ENCODE data around the gene CDK7.
A peak's percentile ranks its signal among the peaks of the same experiment; 100 is the strongest.

CDK7 gene

DNA sequence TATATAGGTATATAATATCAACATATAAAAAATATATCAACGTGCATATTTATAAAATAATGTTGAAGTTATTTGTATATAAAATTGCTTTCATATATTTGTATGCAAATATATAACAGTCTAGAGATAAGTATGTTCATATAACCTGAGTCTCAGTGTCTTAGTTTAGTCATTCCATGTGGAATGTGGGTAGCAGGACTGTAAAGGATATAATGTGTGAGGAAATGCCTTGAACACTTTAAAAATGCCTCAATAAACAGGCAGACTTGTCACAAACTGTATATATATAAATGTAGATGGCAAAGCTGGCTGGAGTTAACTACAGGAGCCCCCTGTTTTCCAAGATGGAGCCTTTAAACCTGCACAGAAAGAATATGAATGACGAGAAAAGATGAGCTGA is 49.5 kb downstream of the CDK7 start:
- no peak for DNase-seq
- in situ Hi-C loops (cut with MboI; ENCODE audit: low pct_unique_long_range_greater_than_20kb, low sequenced_read_pairs): no loop called here

DNA sequence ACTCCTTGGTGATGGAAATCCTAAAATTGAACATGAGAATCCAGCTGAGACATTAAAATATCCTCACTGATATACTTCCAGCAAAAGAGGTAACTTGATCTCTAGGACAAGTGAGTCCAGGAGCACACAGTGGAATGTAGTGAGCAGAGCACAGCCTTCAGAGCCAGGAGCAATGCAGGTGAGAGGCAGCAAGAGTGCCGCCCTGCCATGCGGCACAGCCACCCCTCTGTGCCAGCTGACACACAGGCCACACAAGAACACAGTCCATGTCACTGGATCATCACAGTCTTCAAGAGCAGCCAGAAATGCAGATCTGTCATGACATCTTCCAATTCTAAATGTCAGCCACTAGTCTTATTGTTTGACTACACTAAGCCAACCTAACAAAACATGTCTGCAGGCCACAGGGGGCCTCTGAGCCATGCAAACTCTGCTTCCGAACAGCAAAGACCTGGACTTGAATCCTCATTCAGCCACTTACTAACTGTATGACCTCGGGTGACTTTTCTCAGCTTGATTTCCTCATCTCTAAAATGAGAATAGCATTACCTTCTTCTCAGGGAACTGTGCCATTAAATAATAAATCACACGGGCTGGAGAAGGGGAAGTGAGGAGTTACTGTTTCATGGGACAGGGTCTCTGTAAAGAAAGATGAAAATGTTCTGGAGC is 50.9 kb downstream of the CDK7 start:
- DNase-seq: peak; percentile 16
- in situ Hi-C loops (cut with MboI; ENCODE audit: low pct_unique_long_range_greater_than_20kb, low sequenced_read_pairs): no loop called here

DNA sequence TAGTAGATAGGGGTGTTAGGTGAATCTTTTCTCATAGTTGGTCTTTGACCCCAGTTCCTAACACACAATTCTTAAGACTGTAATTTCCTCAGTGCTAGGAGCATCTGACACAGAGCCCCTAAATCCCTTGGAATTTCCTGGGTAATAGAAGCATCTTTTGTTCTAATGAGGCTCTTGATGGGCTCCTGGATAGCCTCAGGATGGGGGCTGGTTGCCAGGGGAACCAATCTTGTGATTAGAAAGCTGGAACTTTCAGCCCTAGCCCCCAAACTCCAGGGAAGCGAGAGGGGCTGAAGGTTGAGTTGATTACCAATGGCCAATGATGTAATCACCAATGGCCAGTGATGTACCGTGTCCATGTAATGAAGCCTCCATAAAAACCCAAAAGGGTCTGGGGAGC is 53.4 kb downstream of the CDK7 start:
- in situ Hi-C loops (cut with MboI; ENCODE audit: low pct_unique_long_range_greater_than_20kb, low sequenced_read_pairs): no loop called here
- no peak for DNase-seq

DNA sequence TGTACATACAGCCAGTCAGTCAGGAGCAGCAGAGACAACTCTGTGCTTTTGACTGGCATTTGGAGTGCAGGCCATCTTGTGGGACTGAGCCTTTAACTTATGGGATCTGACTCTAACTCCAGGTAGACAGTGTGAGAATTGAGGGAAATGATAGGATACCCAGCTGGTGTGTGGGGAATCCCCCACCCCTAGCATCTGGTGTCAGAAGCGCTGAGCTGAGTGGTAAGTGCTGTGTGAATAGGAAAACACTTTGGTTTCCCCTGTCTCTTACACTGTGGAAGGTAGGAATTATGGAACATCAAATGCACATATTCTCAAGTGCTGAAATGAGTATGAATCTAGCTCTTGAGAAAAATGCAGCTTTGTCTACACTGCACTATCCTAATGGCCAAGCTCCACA is 54.0 kb downstream of the CDK7 start:
- in situ Hi-C loops (cut with MboI; ENCODE audit: low pct_unique_long_range_greater_than_20kb, low sequenced_read_pairs): no loop called here
- DNase-seq: no peak

DNA sequence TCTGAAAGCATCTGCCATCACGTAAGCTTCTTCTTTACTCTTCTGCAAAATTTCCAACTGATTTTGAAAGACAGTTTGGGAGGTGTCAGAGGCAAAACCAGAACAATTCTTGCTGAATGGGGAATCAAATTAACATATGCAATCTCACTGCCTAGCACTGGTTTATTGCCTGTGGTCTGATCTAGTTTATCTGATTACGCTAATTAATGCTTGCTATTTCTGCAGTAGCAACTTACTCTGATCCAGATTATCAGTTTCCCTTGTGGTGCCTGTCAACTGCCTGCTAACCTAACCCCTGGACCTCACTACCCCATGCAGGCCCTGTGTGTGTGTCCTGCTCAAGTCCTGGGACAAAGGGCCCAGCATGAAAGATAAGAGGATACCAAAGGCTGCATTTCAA is 57.6 kb downstream of the CDK7 start:
- in situ Hi-C loops (cut with MboI; ENCODE audit: low pct_unique_long_range_greater_than_20kb, low sequenced_read_pairs): no loop called here
- DNase-seq: no peak

DNA sequence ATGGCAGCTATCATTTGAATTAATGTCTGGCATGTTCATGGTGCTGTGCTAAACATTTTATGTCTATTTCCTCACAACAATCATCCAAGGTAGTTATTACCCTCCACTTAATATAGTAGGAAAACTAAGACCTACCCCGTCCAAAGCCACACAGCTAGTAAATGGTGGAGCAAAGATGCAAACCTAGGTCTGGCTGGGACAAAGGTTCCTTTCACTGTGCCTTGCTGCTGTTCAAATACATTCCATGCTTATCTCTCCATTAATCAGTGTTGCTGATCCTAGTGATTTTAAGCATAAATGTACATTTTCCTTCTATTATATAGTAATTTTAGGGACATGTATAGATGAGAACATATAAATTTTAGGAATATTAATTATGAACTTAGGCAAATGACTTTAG is 59.2 kb downstream of the CDK7 start:
- in situ Hi-C loops (cut with MboI; ENCODE audit: low pct_unique_long_range_greater_than_20kb, low sequenced_read_pairs): no loop called here

DNA sequence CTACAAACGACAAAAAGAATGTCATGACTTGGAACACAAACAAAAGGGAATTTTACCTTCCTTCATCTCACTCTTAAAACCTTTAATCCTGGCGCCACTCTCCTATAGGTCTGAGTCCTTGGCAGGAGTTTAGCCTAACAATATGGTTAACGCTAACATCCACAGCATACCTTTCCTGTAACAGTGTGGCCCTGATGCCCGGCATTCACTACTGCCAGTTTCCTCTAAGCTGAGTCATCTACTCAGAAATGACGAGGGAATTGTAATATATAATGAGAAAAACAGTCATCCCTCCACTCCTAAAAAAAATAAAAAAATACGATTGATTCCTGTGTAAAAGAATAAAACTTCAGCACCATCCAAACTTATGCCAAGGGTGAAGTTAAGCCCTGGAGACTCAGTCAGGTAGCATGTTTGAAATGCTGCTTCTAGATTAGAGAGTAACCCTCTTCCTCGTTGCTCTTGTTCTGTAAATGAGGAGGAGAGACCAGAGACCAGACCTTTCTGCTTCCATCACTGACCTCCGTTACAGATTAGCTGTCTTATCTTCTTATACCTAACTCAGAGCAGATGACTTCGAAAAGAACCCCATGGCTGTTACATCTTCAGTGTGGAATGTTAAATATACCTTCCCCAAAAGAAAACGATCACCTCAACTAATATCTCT is 60.5 kb downstream of the CDK7 start:
- in situ Hi-C loops (cut with MboI; ENCODE audit: low pct_unique_long_range_greater_than_20kb, low sequenced_read_pairs): no loop called here

More for the DNA sequence above, 59.2 kb downstream of the CDK7 start:
- DNase-seq: no peak

DNA sequence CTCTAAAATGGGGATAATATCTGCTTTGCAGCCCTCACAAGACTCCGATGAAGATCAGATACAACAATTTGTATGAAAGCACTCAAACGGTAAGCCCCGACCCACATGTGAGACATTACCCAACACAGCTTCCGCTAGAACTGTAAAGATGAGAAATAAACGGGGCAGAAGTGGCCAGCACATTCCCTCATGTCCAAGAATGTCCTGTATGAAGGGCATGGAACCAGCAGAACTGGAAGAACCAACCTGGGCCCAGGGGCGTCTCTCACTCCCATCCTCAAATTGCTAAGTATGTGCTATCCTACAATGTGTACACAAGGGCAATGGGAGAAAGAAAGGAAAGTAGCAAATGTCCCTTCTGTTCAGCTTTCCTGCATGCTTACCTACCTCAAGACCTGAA is 64.9 kb downstream of the CDK7 start:
- no peak for DNase-seq
- in situ Hi-C loops (cut with MboI; ENCODE audit: low pct_unique_long_range_greater_than_20kb, low sequenced_read_pairs): no loop called here

More for the DNA sequence above, 60.5 kb downstream of the CDK7 start:
- no peak for DNase-seq

DNA sequence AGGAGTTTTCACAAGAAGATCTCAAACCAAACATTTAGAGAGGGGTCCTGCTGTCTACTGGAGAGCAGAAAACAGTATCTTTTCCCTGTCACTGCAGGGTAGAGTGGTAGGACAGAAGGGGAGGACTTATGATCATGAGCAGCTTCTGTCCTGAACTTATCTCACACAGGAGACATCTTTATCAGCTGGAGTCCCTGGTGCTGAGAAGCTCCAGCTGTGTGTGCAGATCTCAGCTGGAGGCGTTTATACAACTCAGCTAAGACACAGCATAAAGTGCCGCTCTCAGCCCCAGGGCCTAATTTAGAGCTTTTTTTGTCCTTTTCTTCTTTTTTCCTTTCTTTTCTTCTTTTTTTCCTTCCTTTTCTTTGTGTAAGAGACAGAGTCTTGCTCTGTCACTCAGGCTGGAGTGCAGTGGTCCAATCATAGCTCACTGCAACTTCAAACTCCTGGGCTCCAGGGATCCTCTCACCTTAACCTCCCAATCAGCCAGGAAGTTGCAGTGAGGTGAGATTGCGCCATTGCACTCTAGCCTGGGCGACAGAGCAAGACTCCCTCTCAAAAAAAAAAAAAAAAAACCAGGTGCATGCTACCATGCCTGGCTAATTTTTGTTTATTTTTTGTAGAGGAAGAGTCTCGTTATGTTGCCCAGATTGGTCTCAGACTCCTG is 66.0 kb downstream of the CDK7 start:
- DNase-seq: no peak
- in situ Hi-C loops (cut with MboI; ENCODE audit: low pct_unique_long_range_greater_than_20kb, low sequenced_read_pairs): no loop called here

DNA sequence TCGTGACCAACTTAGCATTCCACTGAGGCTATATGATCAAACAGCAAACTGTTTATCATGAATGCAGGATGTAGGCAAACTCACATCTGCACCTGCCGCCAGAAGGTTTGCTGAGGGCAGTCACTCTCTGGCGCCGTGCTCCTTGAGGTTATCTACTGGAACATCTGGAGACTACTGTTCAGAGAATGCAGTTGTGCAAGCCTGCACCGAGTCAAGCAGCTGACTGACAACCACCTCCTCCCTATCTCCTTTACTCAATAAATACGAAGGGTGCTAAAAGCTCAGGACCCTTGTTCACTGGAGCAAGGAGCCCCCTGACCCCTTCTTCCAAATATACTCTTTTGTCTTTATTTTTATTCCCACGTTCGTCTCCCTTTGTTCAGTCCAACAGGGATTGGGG is 70.8 kb downstream of the CDK7 start:
- DNase-seq: no peak
- in situ Hi-C loops (cut with MboI; ENCODE audit: low pct_unique_long_range_greater_than_20kb, low sequenced_read_pairs): no loop called here

DNA sequence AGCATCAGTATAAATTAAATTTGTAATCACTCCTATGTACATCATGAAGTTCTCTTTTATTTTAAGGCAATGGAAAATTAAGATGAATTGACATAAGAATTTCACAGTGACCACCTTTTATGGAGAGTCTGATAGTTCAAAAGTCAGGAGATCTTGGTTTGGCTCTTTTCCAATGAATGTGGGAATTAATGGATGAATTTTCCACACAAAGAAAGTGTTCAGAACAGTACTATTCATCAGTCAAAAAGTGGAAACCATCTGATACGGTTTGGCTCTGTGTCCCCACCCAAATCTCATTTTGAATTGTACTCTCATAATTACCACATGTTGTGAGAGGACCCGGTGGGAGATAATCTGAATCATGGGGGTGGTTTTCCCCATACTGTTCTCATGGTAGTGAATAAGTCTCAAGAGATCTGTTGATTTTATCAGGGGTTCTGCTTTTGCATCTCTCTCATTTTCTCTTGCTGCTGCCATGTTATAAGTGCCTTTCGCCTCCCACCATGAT is 73.4 kb downstream of the CDK7 start:
- in situ Hi-C loops (cut with MboI; ENCODE audit: low pct_unique_long_range_greater_than_20kb, low sequenced_read_pairs): no loop called here
- no peak for DNase-seq

DNA sequence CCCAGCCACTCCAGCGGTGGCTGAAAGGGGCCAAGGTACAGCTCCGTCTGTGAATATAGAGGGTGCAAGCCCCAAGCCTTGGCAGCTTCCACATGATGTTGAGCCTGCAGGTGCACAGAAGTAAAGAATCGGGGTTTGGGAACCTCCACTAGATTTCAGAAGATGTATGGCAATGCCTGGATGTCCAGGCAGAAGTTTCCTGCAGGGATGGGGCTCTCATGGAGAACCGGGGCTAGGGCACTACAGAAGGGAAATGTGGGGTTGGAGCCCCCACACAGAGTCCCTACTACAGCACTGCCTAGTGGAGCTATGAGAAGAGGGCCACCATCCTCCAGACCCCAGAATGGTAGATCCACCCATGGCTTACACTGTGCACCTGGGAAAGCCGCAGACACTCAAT is 74.7 kb downstream of the CDK7 start:
- no peak for DNase-seq
- in situ Hi-C loops (cut with MboI; ENCODE audit: low pct_unique_long_range_greater_than_20kb, low sequenced_read_pairs): no loop called here

DNA sequence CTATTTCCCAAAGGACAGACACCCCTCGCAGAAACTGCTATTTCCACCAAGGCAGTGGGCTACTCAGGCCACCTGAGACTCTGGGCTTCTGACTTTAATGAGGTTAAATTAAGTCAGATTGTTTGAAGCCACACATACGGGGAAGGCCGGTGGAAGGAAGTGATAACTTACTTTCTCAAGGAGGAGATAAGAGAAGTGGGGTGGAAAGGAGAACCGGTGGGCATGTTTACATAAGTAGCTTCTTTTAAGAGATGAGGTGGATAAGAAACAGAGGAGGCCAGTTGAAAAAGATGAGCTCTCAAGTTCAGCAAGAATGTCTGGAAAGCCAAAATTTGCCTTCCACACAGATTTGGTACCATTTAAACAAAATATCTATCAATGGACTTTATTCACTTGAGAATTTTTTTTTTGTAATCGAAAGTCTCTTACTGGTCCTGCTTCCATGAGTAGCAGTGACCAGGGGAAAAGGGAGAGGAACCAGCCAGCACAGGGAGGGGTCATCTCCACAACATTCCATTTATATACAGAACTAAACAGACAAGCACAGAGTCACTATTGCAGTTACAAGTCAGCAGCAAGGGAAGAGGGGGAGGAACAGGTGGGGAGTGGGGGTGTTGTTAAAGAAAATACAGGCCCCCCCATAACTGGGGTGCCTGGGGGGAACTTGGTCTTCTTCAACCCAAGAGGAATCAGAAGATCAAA is 77.9 kb downstream of the CDK7 start:
- in situ Hi-C loops (cut with MboI; ENCODE audit: low pct_unique_long_range_greater_than_20kb, low sequenced_read_pairs): no loop called here

DNA sequence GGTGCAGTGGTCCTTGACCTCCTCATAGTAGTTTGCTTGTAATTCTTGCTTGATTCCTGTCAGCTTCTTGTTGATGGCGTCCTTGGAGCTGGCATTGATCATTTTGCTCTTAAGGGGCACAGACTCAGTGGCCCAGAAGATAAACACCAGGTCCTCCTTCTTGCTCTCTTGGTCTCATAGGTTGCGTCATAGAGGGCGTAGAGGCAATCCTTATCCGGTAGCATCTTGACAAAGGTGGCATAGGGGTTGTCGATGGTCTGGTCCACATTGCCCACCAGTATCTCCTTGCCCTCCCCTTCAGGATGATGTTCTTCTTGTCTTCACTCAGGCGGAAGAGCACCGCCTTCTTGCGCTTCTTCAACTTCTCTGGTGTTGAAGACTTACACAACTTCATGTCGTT is 78.7 kb downstream of the CDK7 start:
- in situ Hi-C loops (cut with MboI; ENCODE audit: low pct_unique_long_range_greater_than_20kb, low sequenced_read_pairs): no loop called here
- no peak for DNase-seq

More for the DNA sequence above, 77.9 kb downstream of the CDK7 start:
- peak; percentile 42 for DNase-seq

DNA sequence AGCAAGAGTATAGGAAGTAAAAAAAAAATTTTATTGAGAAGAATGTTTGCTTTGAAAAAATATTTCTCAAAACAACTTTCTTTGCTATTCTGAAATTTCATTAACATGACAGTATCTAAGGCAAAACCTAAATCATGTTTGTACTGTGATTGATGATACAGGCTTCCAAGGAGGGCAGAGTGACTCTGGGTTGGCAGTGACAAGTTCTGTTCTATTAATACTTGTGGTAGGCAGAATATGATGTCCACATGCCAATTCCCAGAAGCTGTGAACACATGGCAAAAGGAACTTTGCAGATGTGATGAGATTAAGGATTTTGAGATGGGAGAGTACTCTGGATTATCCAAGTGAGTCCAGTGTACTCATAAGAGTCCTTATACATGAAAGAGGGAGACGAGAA is 81.3 kb downstream of the CDK7 start:
- in situ Hi-C loops (cut with MboI; ENCODE audit: low pct_unique_long_range_greater_than_20kb, low sequenced_read_pairs): no loop called here
- no peak for DNase-seq

DNA sequence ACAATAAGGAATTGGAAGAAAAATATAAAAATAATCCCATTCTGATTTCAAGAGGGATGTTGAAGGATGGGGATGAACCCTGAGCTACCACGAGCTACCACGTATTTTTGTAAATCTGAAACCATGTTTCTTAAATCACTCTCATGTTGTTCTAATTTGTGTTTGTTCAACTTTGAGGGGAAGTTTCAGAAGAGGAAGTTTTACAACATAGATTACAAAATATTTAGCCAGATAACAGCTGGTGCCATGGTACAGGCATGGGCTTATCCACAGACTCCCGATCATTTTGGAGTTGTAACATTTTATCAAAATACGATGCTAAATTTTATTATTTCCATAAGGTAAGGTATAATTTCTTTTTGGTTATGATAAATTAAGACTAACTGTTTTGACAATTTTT is 82.7 kb downstream of the CDK7 start:
- in situ Hi-C loops (cut with MboI; ENCODE audit: low pct_unique_long_range_greater_than_20kb, low sequenced_read_pairs): no loop called here
- no peak for DNase-seq

DNA sequence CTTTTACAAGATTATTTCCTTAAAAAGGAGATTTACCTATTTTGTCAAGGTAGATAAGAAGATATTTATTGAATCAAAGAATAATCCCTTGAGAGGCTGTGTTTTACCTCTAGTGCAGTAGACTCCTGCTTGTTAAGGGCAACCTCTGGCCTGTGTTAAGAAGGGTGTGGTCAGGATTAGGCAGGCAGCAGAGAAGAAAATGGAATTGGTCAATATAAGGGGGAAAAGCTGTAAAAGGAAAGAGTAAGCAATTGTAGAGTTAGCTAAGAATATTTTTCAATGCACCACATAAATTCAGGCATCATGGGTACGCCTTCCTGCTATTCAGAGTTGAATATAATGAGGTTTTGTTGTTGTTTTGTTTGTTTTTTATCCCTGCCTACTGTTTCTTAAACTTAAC is 91.7 kb downstream of the CDK7 start:
- DNase-seq: no peak
- in situ Hi-C loops (cut with MboI; ENCODE audit: low pct_unique_long_range_greater_than_20kb, low sequenced_read_pairs): loop anchor here (25.0 kb wide), 1 partner anchor 239 kb away; the partner anchor contains the start of gene SLC30A5
